HL-60 (cell line): Measurements from ENCODE around the gene TNFRSF8.

Source experiments
- DNase-seq, 2 experiments: peaks; one replicate each; pipeline ENCODE4 v3.0.0-alpha.2; 2010 to 2020; ENCODE audit warnings: low read depth in 1 of 2, low spot score in 1 of 2
- H3K27ac ChIP-seq: fragments of 250-450 bp; sonication (Bioruptor Pico); replicated peaks from 2 replicates; pipeline ENCODE4 v1.5.1; 2020; ENCODE audit warnings: mild to moderate bottlenecking, moderate library complexity
- H3K27me3 ChIP-seq: fragments of 250-450 bp; sonication (Bioruptor Pico); 2 replicates; pipeline ENCODE4 v1.5.1; 2021; ENCODE audit warnings: mild to moderate bottlenecking, moderate library complexity; ENCODE audit not compliant: insufficient read depth, poor library complexity, severe bottlenecking
- H3K4me3 ChIP-seq: replicated peaks from 2 replicates; pipeline ENCODE4 v1.5.1; 2011; ENCODE audit warnings: mild to moderate bottlenecking, control low read depth, low read length; ENCODE audit not compliant: insufficient read depth
- CTCF ChIP-seq: IDR thresholded peaks from one replicate; pipeline ENCODE4 v1.5.1; 2011; ENCODE audit warnings: low read length, control low read depth, inconsistent platforms; ENCODE audit not compliant: insufficient read depth
- GABPA ChIP-seq: IDR thresholded peaks from 2 replicates; pipeline ENCODE4 v1.6.1; 2012; ENCODE audit warnings: low read depth
- POLR2AphosphoS5 ChIP-seq: IDR thresholded peaks from 2 replicates; pipeline ENCODE4 v1.6.1; 2012; ENCODE audit warnings: low read depth
- REST ChIP-seq: IDR thresholded peaks from 2 replicates; pipeline ENCODE4 v1.6.1; 2012; ENCODE audit warnings: low read depth; ENCODE audit not compliant: insufficient replicate concordance
- SPI1 ChIP-seq: IDR thresholded peaks from 2 replicates; pipeline ENCODE4 v1.6.1; 2012; ENCODE audit warnings: low read depth, mild to moderate bottlenecking, borderline replicate concordance

The TNFRSF8 gene

GRCh38 chr1:12109901-12110300 is 46.8 kb downstream of the TNFRSF8 start:
- no peak for DNase-seq
- TF ChIP-seq POLR2AphosphoS5, result no peak
- TF ChIP-seq GABPA, result no peak
- TF ChIP-seq SPI1, result no peak
- TF ChIP-seq CTCF, result no peak
- TF ChIP-seq REST, result no peak
- Histone ChIP-seq H3K27me3 (no peaks in the 10 kb centered on the region), H3K4me3 (no peak overlapping the region), H3K27ac (no peak overlapping the region)

GRCh38 chr1:12111741-12112140 is 48.6 kb downstream of the TNFRSF8 start:
- H3K27ac ChIP-seq, result no peak overlapping the region
- H3K4me3 ChIP-seq, result no peak overlapping the region
- H3K27me3 ChIP-seq, result no peaks in the 10 kb centered on the region
- TF ChIP-seq POLR2AphosphoS5 (no peak), CTCF (no peak), REST (no peak), SPI1 (no peak), GABPA (no peak)
- no peak for DNase-seq

GRCh38 chr1:12112711-12113161 is 49.6 kb downstream of the TNFRSF8 start:
- H3K27ac ChIP-seq, result no peak overlapping the region
- TF ChIP-seq CTCF (no peak), REST (no peak), POLR2AphosphoS5 (no peak), GABPA (no peak), SPI1 (no peak)
- no peak for DNase-seq
- no peak overlapping the region for H3K4me3 ChIP-seq
- no peaks in the 10 kb centered on the region for H3K27me3 ChIP-seq
